CD14-positive monocyte (primary cell): ENCODE data around the gene COPS9. TPM values are rescaled to one million over a fixed set of nuclear protein-coding genes. Genes with fewer than 3 reads are reported as not detected.

Experiments used
- DNase-seq, 3 donors: peaks; one replicate each; pipeline ENCODE4 v3.0.0-alpha.2; 2011 to 2022
- H2AFZ ChIP-seq: 2 replicates; pipeline ENCODE4 v1.6.0; 2012; ENCODE audit warnings: mild to moderate bottlenecking, low read depth, low read length, inconsistent platforms; ENCODE audit not compliant: insufficient read depth, poor library complexity, severe bottlenecking
- H3K27ac ChIP-seq, 2 donors: 1 replicate in 1 of 2; 2 replicates in 1 of 2; pipeline ENCODE4 v1.5.1; 2012 to 2013; ENCODE audit warnings: low read length in 2 of 2, control low read depth in 1 of 2, inconsistent platforms in 1 of 2, low read depth in 1 of 2, mild to moderate bottlenecking in 1 of 2
- H3K27me3 ChIP-seq, 2 donors: one replicate each; pipeline versions ENCODE4 v1.6.0 to v1.6.1; 2011 to 2013; ENCODE audit warnings: low read length in 2 of 2; ENCODE audit not compliant: control insufficient read depth in 2 of 2, insufficient read depth in 2 of 2
- H3K36me3 ChIP-seq, 2 donors: replicated peaks in 1 of 2; 1 replicate in 1 of 2; 2 replicates in 1 of 2; pipeline versions ENCODE4 v1.5.1 to v1.6.1; 2012 to 2013; ENCODE audit warnings: low read length in 2 of 2, control low read depth in 1 of 2, inconsistent platforms in 1 of 2, mild to moderate bottlenecking in 1 of 2; ENCODE audit not compliant: insufficient read depth in 2 of 2, control insufficient read depth in 1 of 2
- H3K4me1 ChIP-seq, 2 donors: 1 replicate in 1 of 2; 2 replicates in 1 of 2; pipeline versions ENCODE4 v1.5.1 to v1.6.1; 2012 to 2013; ENCODE audit warnings: low read length in 2 of 2, control low read depth in 1 of 2, inconsistent platforms in 1 of 2, mild to moderate bottlenecking in 1 of 2, moderate library complexity in 1 of 2; ENCODE audit not compliant: insufficient read depth in 2 of 2, control insufficient read depth in 1 of 2
- H3K4me2 ChIP-seq: replicated peaks from 2 replicates; pipeline ENCODE3; 2012; ENCODE audit warnings: low read length, moderate library complexity, mild to moderate bottlenecking; ENCODE audit not compliant: poor library complexity, severe bottlenecking; ENCODE audit errors: extremely low read depth
- H3K4me3 ChIP-seq, 3 experiments: fragments of 200-600 bp in 1 of 3; sonication (generic) in 1 of 3; replicated peaks in 1 of 3; 1 replicate in 2 of 3; 2 replicates in 1 of 3; pipeline ENCODE4 v1.5.1; 2011 to 2013; ENCODE audit warnings: low read length in 3 of 3, mild to moderate bottlenecking in 3 of 3, control low read depth in 2 of 3, low read depth in 2 of 3, inconsistent platforms in 1 of 3, moderate library complexity in 1 of 3
- H3K79me2 ChIP-seq: 2 replicates; pipeline ENCODE4 v1.6.0; 2012; ENCODE audit warnings: mild to moderate bottlenecking, control low read depth, inconsistent platforms, low read length, moderate library complexity; ENCODE audit not compliant: insufficient read depth
- H3K9ac ChIP-seq: 2 replicates; pipeline ENCODE4 v1.6.0; 2017; ENCODE audit warnings: low read length, mild to moderate bottlenecking; ENCODE audit not compliant: insufficient read depth, poor library complexity, severe bottlenecking
- H3K9me3 ChIP-seq, 2 donors: replicated peaks in 1 of 2; 1 replicate in 1 of 2; 2 replicates in 1 of 2; pipeline versions ENCODE4 v1.5.1 to v1.6.1; 2012 to 2013; ENCODE audit warnings: low read length in 2 of 2, control low read depth in 1 of 2; ENCODE audit not compliant: control insufficient read depth in 1 of 2, insufficient read depth in 1 of 2
- H4K20me1 ChIP-seq: 2 replicates; pipeline ENCODE4 v1.6.0; 2012; ENCODE audit warnings: mild to moderate bottlenecking, low read length, control low read depth, moderate library complexity; ENCODE audit not compliant: insufficient read depth
- H3K27ac Mint-ChIP-seq, 7 donors: one replicate each; pipeline ENCODE4 v1.8.0; 2020; ENCODE audit warnings: mild to moderate bottlenecking in 7 of 7, mixed read lengths in 7 of 7, moderate library complexity in 6 of 7, inconsistent platforms in 2 of 7
- H3K27me3 Mint-ChIP-seq, 3 donors: one replicate each; pipeline ENCODE4 v1.8.0; 2021 to 2022; ENCODE audit warnings: low read depth in 3 of 3, mild to moderate bottlenecking in 3 of 3, mixed read lengths in 3 of 3, moderate library complexity in 3 of 3, inconsistent platforms in 1 of 3
- H3K36me3 Mint-ChIP-seq, 2 donors: one replicate each; pipeline ENCODE4 v1.8.0; 2020; ENCODE audit warnings: mixed read lengths in 2 of 2, inconsistent platforms in 1 of 2, mild to moderate bottlenecking in 1 of 2
- H3K4me1 Mint-ChIP-seq: one replicate; pipeline ENCODE4 v1.8.0; 2020; ENCODE audit warnings: mild to moderate bottlenecking, mixed read lengths
- H3K4me3 Mint-ChIP-seq, 2 donors: one replicate each; pipeline ENCODE4 v1.8.0; 2020; ENCODE audit warnings: mild to moderate bottlenecking in 2 of 2, mixed read lengths in 2 of 2, moderate library complexity in 1 of 2
- H3K9me3 Mint-ChIP-seq, 7 donors: one replicate each; pipeline ENCODE4 v1.8.0; 2020 to 2022; ENCODE audit warnings: mixed read lengths in 7 of 7, mild to moderate bottlenecking in 6 of 7, moderate library complexity in 6 of 7, inconsistent platforms in 2 of 7
- CTCF ChIP-seq: fragments of 200-600 bp; IDR thresholded peaks from one replicate; pipeline ENCODE4 v1.8.0; 2022; ENCODE audit warnings: antibody characterized with exemption, mild to moderate bottlenecking
- WGBS: methylation state at CpG from one replicate; pipeline ENCODE4 v1.1.5; 2013; ENCODE audit warnings: missing lambda C conversion rate; ENCODE audit not compliant: insufficient coverage; 5-methylcytosine and 5-hydroxymethylcytosine counted together
- intact Hi-C, 2 donors: fragments of 100-400 bp; cut with micrococcal nuclease; formaldehyde crosslinking; loops; one replicate each; pipeline versions ENCODE4 v1.15.0 to v1.15.1; 2023
- polyA minus RNA-seq: library from RNA; depleted of rRNA, polyadenylated mRNA; stranded (reverse); fragments of >200 nt; gene quantifications from 2 replicates; pipeline ENCODE4 v1.2.3, GENCODE V29; 2012
- polyA plus RNA-seq, 3 donors: library from polyadenylated mRNA; depleted of rRNA in 1 of 3; unstranded in 2 of 3; stranded (reverse) in 1 of 3; fragments of 300-500 nt in 2 of 3; fragments of >200 nt in 1 of 3; fragmentation: Illumina TruSeq in 2 of 3; gene quantifications; 1 replicate in 2 of 3; 2 replicates in 1 of 3; pipeline ENCODE4 v1.2.3, GENCODE V29; 2012 to 2021
- total RNA-seq, 12 experiments: library from RNA in 1 of 12; stranded (reverse) in 1 of 12; fragments of 120-200 nt in 1 of 12; gene quantifications; one replicate each; pipeline ENCODE4 v1.2.4 and lab custom pipeline; 2013 to 2026; ENCODE audit warnings: mixed read lengths in 6 of 12, inconsistent platforms in 1 of 12

The COPS9 gene
- total RNA-seq (2013) = 117 TPM
- polyA plus RNA-seq = 100 to 1,000 TPM; 123 to 300 (median 268) TPM
- polyA minus RNA-seq = 27.8 and 35.3 TPM in 2 replicates
- 3.5 to 17.0 (median 13.0) reads per million in 11 experiments for total RNA-seq (lab: John Stamatoyannopoulos, UW)

GRCh38 chr2:240136013-240136670, at the start of gene COPS9:
Gene COPS9 (minus strand): TSS chr2:240136305. CDS start chr2:240136284, 21 bp downstream.
- peaks cover 12% of the 10 kb centered on the region for H4K20me1 ChIP-seq
- peaks cover 26 to 27% of the 10 kb centered on the region in 2 donors for H3K36me3 ChIP-seq
- peak within 1 kb of the TSS in 1 of 2 donors; percentile 75 for H3K27ac ChIP-seq
- under 1% methylated on average over 78 of the region's 79 CpGs for WGBS
- Mint-ChIP-seq H3K27me3 (peaks cover 6 to 25% (median 9%) of the 10 kb centered on the region in 3 donors), H3K4me1 (peaks cover 25% of the 10 kb centered on the region), H3K4me3 (peak within 1 kb of the TSS; percentile 92 to 96), H3K27ac (peak within 1 kb of the TSS in 6 of 7 donors; percentile 50 to 84 (median 64)), H3K36me3 (peaks cover 26 to 30% of the 10 kb centered on the region in 2 donors), H3K9me3 (peaks cover 0 to 4% (median 0%) of the 10 kb centered on the region in 7 donors)
- H3K4me2 ChIP-seq = peak within 1 kb of the TSS; percentile 84
- H3K9me3 ChIP-seq = no peaks in the 10 kb centered on the region
- peaks cover 18% of the 10 kb centered on the region for H3K79me2 ChIP-seq
- H3K4me3 ChIP-seq = peak within 1 kb of the TSS; percentile 73 to 85 (median 80)
- peak within 1 kb of the TSS; percentile 96 for H2AFZ ChIP-seq
- TF ChIP-seq CTCF = no peak
- H3K27me3 ChIP-seq = peaks cover 0 to 17% of the 10 kb centered on the region in 2 donors
- intact Hi-C loops = no loop called here
- peak within 1 kb of the TSS; percentile 77 for H3K9ac ChIP-seq
- H3K4me1 ChIP-seq = peaks cover 19 to 22% of the 10 kb centered on the region in 2 donors
- DNase-seq = peak; percentile 76 to 80 (median 79)

- WGBS = no CpG with 5 or more reads among the region's 3 CpGs
- intact Hi-C loops = no loop called here
- DNase-seq = no peak
Observed at GRCh38 chr2:240184656-240185055, 48.6 kb upstream of the COPS9 start.

More at GRCh38 chr2:240184656-240185055, 48.6 kb upstream of the COPS9 start:
- Histone ChIP-seq H3K4me2 (no peak overlapping the region), H3K27ac (no peak overlapping the region), H2AFZ (no peak overlapping the region), H3K9me3 (peaks cover 3 to 5% of the 10 kb centered on the region in 2 donors), H3K4me1 (no peaks in the 10 kb centered on the region), H4K20me1 (no peaks in the 10 kb centered on the region), H3K36me3 (no peaks in the 10 kb centered on the region), H3K27me3 (no peaks in the 10 kb centered on the region), H3K9ac (no peak overlapping the region), H3K79me2 (no peaks in the 10 kb centered on the region), H3K4me3 (no peak overlapping the region)
- no peak overlapping the region for H3K27ac Mint-ChIP-seq
- H3K4me1 Mint-ChIP-seq = no peaks in the 10 kb centered on the region
- peaks cover 0 to 15% (median 10%) of the 10 kb centered on the region in 7 donors for H3K9me3 Mint-ChIP-seq
- peaks cover 7 to 20% (median 16%) of the 10 kb centered on the region in 3 donors for H3K27me3 Mint-ChIP-seq
- no peak for TF ChIP-seq CTCF
- no peak overlapping the region for H3K4me3 Mint-ChIP-seq
- H3K36me3 Mint-ChIP-seq = no peaks in the 10 kb centered on the region
